HL-60 (cell line): ENCODE data around the gene TUBB3.

Experiments
- CTCF ChIP-seq: IDR thresholded peaks from one replicate; pipeline ENCODE4 v1.5.1; 2011; ENCODE audit warnings: low read length, control low read depth, inconsistent platforms; ENCODE audit not compliant: insufficient read depth
- GABPA ChIP-seq: IDR thresholded peaks from 2 replicates; pipeline ENCODE4 v1.6.1; 2012; ENCODE audit warnings: low read depth
- POLR2AphosphoS5 ChIP-seq: IDR thresholded peaks from 2 replicates; pipeline ENCODE4 v1.6.1; 2012; ENCODE audit warnings: low read depth
- REST ChIP-seq: IDR thresholded peaks from 2 replicates; pipeline ENCODE4 v1.6.1; 2012; ENCODE audit warnings: low read depth; ENCODE audit not compliant: insufficient replicate concordance
- SPI1 ChIP-seq: IDR thresholded peaks from 2 replicates; pipeline ENCODE4 v1.6.1; 2012; ENCODE audit warnings: low read depth, mild to moderate bottlenecking, borderline replicate concordance

GRCh38 chr16:89952551-89952950 lies 29.4 kb downstream of the TUBB3 start:
- TF ChIP-seq CTCF, result no peak
- TF ChIP-seq POLR2AphosphoS5, result no peak
- no peak for TF ChIP-seq GABPA
- no peak for TF ChIP-seq REST
- TF ChIP-seq SPI1, result no peak
